Stimulated activated CD4-positive, alpha-beta T cell treated with anti-CD3 and anti-CD28 coated beads, TNF-alpha, amount 100 ng/mL, for 4 hours (primary cell): ENCODE measurements around the gene RASA2.

Experiments used
- DNase-seq, 3 experiments: peaks; one replicate each; pipeline ENCODE4 v3.0.0-alpha.2; 2020; ENCODE audit warnings: low read depth in 3 of 3

Gene RASA2

DNA sequence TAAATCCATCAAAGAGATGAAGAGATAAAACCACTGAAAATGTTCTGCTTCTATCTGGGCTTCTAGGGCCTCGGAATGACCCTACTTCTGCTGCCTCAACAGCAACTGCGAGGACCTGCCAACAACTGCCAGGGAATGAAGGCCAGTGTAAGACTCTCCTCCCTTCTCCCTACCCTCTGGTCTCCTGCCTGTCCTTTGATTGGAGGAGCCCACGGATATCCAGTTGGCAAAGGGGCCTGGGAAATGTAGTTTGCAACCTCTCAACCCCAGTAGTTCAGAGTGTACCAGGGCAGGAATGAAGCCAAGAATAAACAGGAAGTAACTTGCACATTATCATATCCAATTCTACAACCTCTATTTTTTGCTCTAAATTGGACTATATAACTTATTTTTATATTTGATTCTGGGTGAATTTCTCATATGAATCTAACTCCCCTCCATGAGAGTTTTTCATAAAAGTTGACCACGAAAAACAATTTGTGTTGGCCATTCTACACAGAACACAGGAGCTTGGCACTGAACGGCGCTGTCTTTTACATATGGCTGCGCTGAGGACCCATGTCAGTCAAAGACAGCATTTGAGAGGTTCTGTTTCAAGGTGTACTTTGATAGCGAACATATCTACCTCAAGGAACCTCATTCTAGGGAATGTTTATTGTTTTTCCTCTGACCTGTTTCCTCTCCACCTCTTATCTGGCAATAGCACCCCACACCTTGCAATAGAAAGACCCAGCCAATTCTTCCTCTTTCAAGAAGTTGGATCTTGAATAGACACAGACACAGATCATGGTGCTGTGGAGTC is 160.1 kb downstream of the RASA2 start:
- no peak for DNase-seq

DNA sequence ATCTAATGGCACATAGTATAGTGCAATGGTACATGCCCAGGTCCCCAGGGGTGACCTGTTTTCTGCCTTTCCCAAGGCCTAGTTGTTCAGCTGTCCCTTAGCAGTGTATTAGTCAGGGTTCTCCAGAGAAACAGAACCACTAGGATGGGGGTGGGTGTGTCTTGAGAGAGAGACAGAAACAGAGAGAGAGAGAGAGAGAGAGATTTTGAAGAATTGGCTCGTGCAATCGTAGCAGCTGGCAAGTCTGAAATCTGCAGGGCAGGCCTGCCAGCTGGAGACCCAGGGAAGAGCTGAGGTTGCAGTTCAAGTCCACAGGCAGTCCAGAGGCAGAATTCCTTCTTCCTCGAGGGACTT is 160.7 kb downstream of the RASA2 start:
- DNase-seq, result no peak

DNA sequence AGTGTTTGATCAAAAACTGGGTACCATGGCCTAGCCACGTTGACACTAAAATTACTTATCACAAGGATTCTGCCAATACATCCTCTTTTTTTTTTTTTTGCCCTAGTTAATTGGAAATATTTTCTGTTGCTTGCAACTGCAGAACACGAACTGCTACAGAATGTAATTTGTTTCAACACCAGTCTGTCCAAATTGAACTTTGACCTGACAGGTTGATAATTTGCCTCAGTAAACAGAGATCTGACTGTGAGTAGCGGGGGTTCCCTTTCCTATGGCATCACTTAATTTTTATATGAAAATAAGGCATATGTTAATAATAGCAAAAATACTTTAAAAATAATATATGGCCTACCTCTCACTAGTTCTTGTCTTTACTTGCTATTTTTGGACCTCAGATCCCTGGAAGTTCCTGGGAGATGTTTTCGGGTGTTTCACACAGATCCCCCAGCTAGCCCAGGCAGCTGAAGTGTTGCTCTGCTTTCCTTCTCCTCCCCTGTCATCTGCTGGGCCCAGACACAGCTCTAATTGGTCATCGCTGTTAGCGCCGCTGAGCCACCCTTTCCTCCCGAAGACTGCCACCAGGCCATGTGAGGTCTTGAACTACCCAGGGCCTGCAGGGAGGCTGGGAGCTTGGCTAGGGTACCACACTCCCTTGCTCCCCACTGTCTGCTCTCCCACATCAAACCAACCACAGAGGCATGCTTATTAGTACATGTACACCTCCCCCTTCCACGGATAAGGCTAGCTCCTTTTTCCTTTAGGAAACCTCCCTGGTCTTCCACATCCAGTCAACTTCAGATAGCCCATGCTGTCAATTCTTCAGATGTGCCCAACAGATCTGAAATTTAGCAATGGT is 161.5 kb downstream of the RASA2 start:
- DNase-seq, result no peak

DNA sequence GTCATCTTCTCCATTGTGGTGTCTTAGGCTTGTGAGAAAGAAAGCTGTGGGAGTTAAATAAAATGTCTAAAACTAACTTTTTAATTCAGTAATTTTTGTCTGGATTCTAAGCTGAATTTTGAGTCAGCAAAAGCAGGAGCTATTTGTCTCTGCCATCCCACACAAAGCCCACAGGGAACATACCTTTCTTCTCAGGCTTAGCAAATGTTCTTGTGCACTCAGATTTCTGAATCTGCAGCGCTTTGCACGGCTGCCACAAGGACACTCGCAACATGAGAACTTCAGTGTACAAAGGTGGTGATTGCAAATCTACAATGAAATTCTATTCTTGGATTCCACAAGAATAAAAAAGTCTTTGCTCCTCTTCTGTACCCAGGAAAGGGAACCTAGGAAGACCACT is 163.0 kb downstream of the RASA2 start:
- DNase-seq, result no peak

DNA sequence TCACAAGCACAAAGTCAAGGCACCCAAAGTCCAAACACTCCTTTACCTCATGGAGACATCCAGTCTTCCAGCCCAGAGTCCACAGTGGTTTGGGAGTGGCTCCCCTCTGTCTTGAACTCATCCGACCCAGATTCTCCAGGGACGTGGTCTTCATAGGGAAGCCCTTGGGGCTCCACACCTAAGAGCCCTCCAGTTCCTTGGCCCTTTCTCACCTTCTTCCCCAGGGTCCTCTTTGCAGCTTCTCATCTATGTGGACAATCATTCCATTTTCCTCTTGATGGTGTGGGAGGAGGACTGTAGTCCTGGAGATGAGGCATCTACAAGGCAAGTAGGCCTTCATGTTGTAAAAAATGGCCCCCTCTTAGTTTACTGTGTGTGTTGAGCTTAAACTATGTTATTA is 164.0 kb downstream of the RASA2 start:
- DNase-seq, result no peak

DNA sequence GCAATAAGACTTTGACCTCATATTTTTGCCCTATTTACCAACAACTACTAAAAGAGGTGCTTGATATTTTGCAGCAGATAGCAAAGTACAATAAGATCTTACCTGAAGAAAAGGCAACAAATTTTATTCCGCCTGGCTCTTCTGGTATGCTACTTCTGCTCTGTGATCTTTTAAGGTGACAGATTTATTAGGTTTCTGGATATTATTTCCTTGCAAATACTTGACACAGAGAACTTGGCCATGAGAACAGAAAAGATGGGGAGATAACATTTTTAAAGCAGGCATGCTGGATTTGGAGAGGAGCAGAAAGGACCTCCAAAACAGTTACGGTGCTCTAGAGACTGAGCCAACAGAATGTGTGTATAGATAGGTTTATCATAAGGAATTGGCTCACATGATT is 164.6 kb downstream of the RASA2 start:
- DNase-seq, result no peak

DNA sequence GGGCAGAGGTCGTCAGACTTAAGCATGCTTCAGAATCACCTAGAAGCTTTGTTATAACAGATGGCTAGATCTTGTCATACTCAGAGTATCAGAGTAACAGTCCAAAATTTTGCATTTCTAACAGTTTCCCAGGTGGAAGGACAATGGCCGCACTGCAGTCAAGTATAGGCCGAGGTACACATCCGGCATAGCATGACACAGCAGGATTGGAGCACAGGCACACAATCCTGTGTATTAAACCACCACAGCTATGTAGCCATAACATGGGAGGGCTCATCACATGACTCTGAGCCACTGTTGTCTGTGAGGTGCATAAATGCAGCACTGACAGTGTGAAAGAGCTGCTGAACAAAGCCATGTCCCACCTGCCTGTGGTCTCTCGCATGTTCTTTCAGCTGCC is 165.5 kb downstream of the RASA2 start:
- DNase-seq, result no peak

DNA sequence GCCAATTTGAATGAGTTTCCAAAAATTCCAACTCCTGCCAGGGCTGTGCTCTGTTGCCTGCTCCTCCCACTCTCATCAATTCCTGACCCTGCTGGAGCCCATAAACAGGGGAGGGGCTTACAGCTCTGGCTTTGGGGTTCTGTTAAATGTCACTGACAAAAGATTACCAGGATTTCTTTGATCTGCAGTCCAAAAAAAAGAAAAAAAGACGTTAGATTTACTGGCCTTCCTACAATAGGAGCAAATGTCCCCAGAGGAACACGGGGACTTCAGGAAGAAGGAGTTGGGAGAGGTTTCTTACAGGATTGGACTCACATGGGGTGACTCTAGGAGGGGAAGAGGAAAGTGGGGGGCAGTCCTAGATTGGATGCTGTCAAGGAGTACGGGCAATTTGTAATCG is 167.0 kb downstream of the RASA2 start:
- no peak for DNase-seq

DNA sequence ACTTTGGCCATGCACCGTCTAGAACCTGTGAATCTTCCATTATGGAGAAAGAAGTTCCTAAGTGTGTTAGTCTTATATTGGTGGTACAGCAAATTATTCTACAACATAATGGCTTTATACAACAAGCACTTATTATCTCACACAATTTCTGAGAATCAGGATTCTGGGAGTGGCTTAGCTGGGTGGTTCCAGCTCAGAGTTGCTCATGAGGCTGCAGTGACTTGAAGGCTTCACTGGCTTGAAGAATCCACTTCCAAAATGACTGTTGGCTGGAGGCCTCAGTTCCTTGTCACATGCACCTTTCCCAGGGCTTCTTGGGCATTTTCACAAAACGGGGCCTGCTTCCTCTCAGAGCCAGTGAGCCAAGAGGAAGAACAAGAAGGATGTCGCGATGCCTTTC is 169.0 kb downstream of the RASA2 start:
- no peak for DNase-seq

DNA sequence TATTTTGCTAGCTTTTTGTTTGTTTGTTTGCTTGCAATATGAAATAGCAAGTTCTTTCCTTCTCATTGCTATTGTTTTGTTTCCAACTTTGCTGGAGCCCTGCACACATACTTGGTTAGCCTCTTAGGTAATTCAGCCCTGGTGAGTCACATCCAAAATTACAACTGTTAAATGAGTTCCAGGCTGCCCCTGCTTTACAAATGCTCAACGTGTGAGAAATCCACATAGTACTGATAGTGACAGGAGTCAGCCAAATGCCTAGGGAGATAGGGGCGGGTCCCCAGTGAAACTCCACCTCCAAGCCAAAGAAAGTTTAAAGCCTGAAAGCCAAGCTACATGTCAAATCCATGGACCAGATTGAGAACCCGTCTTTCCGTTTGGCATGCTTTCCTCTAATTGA is 169.9 kb downstream of the RASA2 start:
- no peak for DNase-seq

DNA sequence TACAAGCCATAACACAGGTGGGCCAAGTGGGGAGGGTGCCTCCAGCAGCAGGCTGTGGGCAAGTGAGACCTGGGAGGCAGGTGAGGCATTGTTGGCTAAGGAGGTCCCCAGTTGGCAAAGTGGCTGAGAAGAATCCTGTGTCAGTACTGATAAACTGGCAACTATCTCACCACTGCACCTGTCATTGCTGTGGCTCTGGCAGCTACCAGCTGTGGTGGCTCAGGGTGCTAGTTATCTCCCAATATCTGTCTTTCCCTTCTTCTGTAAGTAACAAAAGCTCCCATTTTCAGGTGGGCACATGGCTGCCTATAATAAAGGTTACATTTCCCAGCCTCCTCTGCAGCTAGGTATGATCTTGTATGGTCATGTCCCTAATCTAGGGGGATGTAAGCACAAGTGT is 170.7 kb downstream of the RASA2 start:
- DNase-seq, result no peak

DNA sequence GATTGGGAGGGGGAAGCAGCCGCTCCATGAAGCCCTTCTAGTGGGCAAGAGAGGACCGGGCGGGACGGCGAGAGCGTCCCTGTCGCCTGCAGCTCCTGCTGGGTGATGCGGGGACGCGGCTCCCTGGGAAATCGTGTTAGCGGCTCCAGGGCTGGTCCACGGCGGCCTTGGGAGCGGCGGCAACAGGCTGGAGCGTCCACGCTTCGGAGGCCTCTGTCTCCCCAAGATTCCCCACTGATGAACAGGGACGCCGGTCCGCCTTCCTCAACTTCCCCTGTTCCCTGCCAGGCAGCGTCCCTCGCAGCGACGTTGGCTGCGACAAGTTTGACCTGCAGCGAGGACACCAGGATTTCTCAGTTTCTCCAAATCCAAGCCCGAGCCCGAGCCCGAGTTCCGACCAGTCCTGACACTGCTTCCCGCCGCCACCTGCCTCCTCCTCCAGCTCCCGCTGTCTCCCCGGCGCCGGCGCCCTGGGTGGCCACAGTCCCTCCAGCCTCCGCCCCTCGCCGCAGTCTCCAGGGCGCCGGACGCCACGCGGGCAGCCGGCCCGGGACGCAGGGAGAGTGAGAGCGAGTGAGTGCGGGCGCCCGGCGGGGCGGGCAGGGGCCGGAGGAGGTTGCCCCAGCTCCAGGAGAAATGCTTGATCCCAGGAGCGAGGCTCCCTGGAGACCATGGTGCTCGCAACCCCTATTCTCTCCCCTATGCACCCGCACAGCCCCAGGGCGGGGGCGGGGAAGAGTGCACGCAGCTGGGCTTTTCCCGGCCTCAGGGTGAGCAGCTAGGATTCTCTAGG is 173.2 kb downstream of the RASA2 start:
- no peak for DNase-seq

DNA sequence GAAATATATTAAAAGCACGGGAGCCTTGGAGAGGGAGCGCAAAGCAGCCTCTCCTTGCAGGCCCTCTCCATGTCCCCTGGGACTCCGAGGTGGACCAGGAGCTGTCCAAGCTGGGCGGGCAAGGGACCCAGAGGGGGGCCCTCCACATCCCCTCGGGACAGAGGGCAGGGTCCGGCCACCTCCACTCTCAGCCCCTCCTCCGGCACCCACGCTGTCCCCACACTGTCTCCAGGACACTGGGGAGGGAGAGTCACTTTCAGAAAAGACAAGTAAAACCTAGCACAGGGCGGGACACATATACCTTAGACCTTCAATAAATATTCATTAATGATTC is 173.8 kb downstream of the RASA2 start:
- DNase-seq, result no peak

DNA sequence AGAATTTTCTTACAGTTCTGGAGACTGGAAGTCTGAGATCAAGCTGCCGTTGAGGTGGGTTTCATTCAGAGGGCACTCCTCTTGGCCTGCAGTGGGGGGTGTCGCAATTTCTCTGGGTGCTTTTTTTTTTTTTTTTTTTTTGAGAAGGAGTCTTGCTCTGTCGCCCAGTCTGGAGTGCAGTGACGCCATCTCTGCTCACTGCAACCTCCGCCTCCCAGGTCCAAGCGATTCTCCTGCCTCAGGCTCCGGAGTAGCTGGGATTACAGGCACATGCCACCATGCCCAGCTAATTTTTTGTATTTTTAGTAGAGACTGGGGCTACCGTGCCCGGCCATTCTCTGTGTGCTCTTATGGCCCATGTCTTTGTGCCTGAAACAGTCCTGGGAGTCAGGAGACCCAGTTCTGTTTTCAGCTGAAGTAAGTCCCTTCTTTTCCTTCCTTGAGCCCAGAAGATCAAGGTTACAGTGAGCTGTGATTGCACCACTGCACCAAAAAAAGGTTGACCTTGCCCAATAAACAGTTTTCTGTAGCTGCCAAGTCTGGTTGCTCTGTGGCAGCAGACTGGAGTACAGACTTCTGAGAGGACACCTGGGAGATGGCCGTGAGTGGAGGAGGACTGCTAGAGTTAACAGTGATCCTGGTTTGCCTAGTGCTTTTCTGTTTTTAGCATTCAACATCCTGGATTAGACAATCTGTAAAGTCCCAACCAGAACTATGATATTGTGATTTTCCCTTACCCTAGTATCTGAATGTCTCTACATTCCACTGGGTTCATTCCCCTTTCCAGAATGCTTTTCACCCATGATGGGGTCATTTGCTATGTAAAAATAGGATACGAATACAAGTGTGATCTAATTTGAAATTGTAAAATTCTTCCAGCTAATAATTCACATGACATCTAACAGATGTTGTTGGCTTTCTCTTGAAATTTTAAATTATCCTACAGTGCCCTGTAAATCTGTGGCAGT is 174.7 kb downstream of the RASA2 start:
- no peak for DNase-seq

DNA sequence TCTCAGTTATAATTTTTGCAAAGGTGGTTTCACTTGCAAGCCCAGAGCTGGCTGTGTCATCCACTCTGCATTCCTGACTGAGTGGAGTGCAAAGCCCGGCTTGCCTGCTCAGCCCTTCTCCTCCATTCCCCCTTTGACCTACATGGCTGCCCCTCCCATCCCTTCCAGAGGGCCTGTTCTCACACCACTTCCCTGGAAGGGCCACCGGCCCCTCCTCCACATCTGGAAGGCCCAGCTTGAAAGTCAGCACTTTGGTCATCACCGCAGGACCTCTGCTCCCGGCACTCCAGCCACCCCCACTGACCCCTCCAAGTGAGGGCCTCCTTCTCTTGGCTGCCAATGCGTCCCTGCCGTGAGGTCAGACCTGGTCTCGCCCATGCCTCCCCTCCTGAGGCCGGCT is 177.2 kb downstream of the RASA2 start:
- DNase-seq, result no peak
